CD4-positive, alpha-beta T cell treated with Interleukin-10 for 1 hour (primary cell): ENCODE data around the gene IL17RC.
"Not testable (repeated sequence)": the region's sequence is repeated elsewhere in the genome, so short reads cannot be mapped to it uniquely, and the experiment has no call there.

Experiments used
- DNase-seq: peaks from one replicate; pipeline ENCODE4 v3.0.0-alpha.2; 2020

Gene IL17RC

GRCh38 chr3:9896755-9897407 is 20.0 kb upstream of the IL17RC start:
- not testable (repeated sequence) for DNase-seq

- DNase-seq, result no peak
These were observed 19.2 kb upstream of the IL17RC start for GRCh38 chr3:9897408-9898372.

GRCh38 chr3:9898467-9899241 is 18.2 kb upstream of the IL17RC start:
- DNase-seq, result no peak

- no peak for DNase-seq
These were observed 17.6 kb upstream of the IL17RC start for GRCh38 chr3:9899289-9899791.

- DNase-seq, result not testable (repeated sequence)
These were observed 15.9 kb upstream of the IL17RC start for GRCh38 chr3:9900965-9901415.

GRCh38 chr3:9901967-9902366 is 14.9 kb upstream of the IL17RC start:
- peak; percentile 44 for DNase-seq

- peak; percentile 17 for DNase-seq
These were observed 14.3 kb upstream of the IL17RC start, which contains the start of gene IL17RE for GRCh38 chr3:9902372-9903237. Gene IL17RE, plus strand, starts transcription at chr3:9902848. Its CDS starts 85 bp downstream, at chr3:9902933.

- DNase-seq, result no peak
These were observed 13.7 kb upstream of the IL17RC start for GRCh38 chr3:9903238-9903624.

GRCh38 chr3:9903904-9904303 is 13.0 kb upstream of the IL17RC start:
- no peak for DNase-seq

GRCh38 chr3:9906480-9906879 is 10.4 kb upstream of the IL17RC start:
- DNase-seq, result no peak

GRCh38 chr3:9908286-9908685 is 8.6 kb upstream of the IL17RC start:
- DNase-seq, result no peak

GRCh38 chr3:9909221-9910013 is 7.5 kb upstream of the IL17RC start:
- DNase-seq, result peak; percentile 23

- no peak for DNase-seq
These were observed 5.0 kb upstream of the IL17RC start for GRCh38 chr3:9911863-9912262.

- DNase-seq, result peak; percentile 37
These were observed 4.5 kb upstream of the IL17RC start for GRCh38 chr3:9912294-9912935.

GRCh38 chr3:9913601-9914000 is 3.3 kb upstream of the IL17RC start:
- DNase-seq, result no peak

GRCh38 chr3:9914011-9914410 is 2.9 kb upstream of the IL17RC start:
- DNase-seq, result no peak

GRCh38 chr3:9914559-9915253 is 2.2 kb upstream of the IL17RC start:
- DNase-seq, result no peak

GRCh38 chr3:9915254-9916141 is 1.4 kb upstream of the IL17RC start:
- peak; percentile 26 for DNase-seq

- DNase-seq, result no peak
These were observed 558 bp upstream of the IL17RC start for GRCh38 chr3:9916346-9916733.
